HEK293 (cell line): ENCODE measurements around the gene KRTAP19-8.

Experiments
- GLI4 ChIP-seq: fragments of 450-650 bp; formaldehyde crosslinking; IDR thresholded peaks from 2 replicates; pipeline ENCODE4 v1.5.1; 2016; ENCODE audit warnings: missing biosample characterization, missing genetic modification characterization
- TSHZ1 ChIP-seq: fragments of 450-650 bp; formaldehyde crosslinking; IDR thresholded peaks from 2 replicates; pipeline ENCODE4 v1.5.1; 2016; ENCODE audit warnings: missing biosample characterization, missing genetic modification characterization, borderline replicate concordance
- ZBTB11 ChIP-seq: fragments of 450-650 bp; formaldehyde crosslinking; conservative IDR thresholded peaks from 2 replicates; pipeline ENCODE4 v1.5.1; 2016; ENCODE audit warnings: low read depth, missing biosample characterization, missing genetic modification characterization
- ZBTB8A ChIP-seq: fragments of 450-650 bp; formaldehyde crosslinking; IDR thresholded peaks from 2 replicates; pipeline ENCODE4 v1.5.1; 2016; ENCODE audit warnings: missing biosample characterization, missing genetic modification characterization
- ZNF155 ChIP-seq: fragments of 450-650 bp; formaldehyde crosslinking; IDR thresholded peaks from 2 replicates; pipeline ENCODE4 v1.5.1; 2016; ENCODE audit warnings: missing biosample characterization, missing genetic modification characterization
- ZNF394 ChIP-seq: fragments of 450-650 bp; formaldehyde crosslinking; IDR thresholded peaks from 2 replicates; pipeline ENCODE4 v1.5.1; 2016; ENCODE audit warnings: missing biosample characterization, missing genetic modification characterization, mild to moderate bottlenecking, moderate library complexity, borderline replicate concordance
- ZNF488 ChIP-seq: fragments of 450-650 bp; formaldehyde crosslinking; IDR thresholded peaks from 2 replicates; pipeline ENCODE4 v1.5.1; 2016; ENCODE audit warnings: missing biosample characterization, missing genetic modification characterization
- ZNF624 ChIP-seq: fragments of 450-650 bp; formaldehyde crosslinking; IDR thresholded peaks from 2 replicates; pipeline ENCODE4 v1.5.1; 2017; ENCODE audit warnings: missing biosample characterization, missing genetic modification characterization
- ZNF629 ChIP-seq: fragments of 450-650 bp; formaldehyde crosslinking; IDR thresholded peaks from 2 replicates; pipeline ENCODE4 v1.5.1; 2017; ENCODE audit warnings: missing biosample characterization, missing genetic modification characterization
- ZNF791 ChIP-seq: fragments of 450-650 bp; formaldehyde crosslinking; IDR thresholded peaks from 2 replicates; pipeline ENCODE4 v1.5.1; 2016; ENCODE audit warnings: missing biosample characterization, missing genetic modification characterization
- TF ChIP-seq, protein P1 (sequence below): fragments of 450-650 bp; formaldehyde crosslinking; IDR thresholded peaks from 2 replicates; pipeline ENCODE4 v1.5.1; 2016; ENCODE audit warnings: missing biosample characterization, missing genetic modification characterization
- TF ChIP-seq, protein P2 (sequence below): fragments of 450-650 bp; formaldehyde crosslinking; IDR thresholded peaks from 2 replicates; pipeline ENCODE4 v1.5.1; 2016; ENCODE audit warnings: missing biosample characterization, missing genetic modification characterization
- TF ChIP-seq, protein P3 (sequence below): fragments of 450-650 bp; formaldehyde crosslinking; IDR thresholded peaks from 2 replicates; pipeline ENCODE4 v1.5.1; 2016; ENCODE audit warnings: missing biosample characterization, missing genetic modification characterization

- TF ChIP-seq ZNF791 (tag by site-specific recombination): no peak
- TF ChIP-seq GLI4 (tag by site-specific recombination): no peak
- TF ChIP-seq, protein P1, sequence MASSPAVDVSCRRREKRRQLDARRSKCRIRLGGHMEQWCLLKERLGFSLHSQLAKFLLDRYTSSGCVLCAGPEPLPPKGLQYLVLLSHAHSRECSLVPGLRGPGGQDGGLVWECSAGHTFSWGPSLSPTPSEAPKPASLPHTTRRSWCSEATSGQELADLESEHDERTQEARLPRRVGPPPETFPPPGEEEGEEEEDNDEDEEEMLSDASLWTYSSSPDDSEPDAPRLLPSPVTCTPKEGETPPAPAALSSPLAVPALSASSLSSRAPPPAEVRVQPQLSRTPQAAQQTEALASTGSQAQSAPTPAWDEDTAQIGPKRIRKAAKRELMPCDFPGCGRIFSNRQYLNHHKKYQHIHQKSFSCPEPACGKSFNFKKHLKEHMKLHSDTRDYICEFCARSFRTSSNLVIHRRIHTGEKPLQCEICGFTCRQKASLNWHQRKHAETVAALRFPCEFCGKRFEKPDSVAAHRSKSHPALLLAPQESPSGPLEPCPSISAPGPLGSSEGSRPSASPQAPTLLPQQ (tag by site-specific recombination): no peak
- TF ChIP-seq, protein P2, sequence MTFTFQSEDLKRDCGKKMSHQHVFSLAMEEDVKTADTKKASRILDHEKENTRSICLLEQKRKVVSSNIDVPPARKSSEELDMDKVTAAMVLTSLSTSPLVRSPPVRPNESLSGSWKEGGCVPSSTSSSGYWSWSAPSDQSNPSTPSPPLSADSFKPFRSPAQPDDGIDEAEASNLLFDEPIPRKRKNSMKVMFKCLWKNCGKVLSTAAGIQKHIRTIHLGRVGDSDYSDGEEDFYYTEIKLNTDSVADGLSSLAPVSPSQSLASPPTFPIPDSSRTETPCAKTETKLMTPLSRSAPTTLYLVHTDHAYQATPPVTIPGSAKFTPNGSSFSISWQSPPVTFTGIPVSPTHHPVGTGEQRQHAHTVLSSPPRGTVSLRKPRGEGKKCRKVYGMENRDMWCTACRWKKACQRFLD (tag by site-specific recombination): no peak
- no peak for TF ChIP-seq ZNF155 (tag by site-specific recombination)
- TF ChIP-seq ZNF394 (tag by site-specific recombination): no peak
- TF ChIP-seq ZNF629 (tag by site-specific recombination): no peak
- TF ChIP-seq, protein P3, sequence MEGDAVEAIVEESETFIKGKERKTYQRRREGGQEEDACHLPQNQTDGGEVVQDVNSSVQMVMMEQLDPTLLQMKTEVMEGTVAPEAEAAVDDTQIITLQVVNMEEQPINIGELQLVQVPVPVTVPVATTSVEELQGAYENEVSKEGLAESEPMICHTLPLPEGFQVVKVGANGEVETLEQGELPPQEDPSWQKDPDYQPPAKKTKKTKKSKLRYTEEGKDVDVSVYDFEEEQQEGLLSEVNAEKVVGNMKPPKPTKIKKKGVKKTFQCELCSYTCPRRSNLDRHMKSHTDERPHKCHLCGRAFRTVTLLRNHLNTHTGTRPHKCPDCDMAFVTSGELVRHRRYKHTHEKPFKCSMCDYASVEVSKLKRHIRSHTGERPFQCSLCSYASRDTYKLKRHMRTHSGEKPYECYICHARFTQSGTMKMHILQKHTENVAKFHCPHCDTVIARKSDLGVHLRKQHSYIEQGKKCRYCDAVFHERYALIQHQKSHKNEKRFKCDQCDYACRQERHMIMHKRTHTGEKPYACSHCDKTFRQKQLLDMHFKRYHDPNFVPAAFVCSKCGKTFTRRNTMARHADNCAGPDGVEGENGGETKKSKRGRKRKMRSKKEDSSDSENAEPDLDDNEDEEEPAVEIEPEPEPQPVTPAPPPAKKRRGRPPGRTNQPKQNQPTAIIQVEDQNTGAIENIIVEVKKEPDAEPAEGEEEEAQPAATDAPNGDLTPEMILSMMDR (tag by site-specific recombination): no peak
- TF ChIP-seq ZBTB11 (tag by site-specific recombination): no peak
- no peak for TF ChIP-seq ZNF488 (tag by site-specific recombination)
- TF ChIP-seq ZBTB8A (tag by site-specific recombination): no peak
- no peak for TF ChIP-seq ZNF624 (tag by site-specific recombination)
- TF ChIP-seq TSHZ1 (tag by site-specific recombination): no peak
These were observed 40.5 kb upstream of the KRTAP19-8 start for GRCh38 chr21:31078796-31079195.
